Kidney epithelial cell (primary cell): Measurements from ENCODE around the gene ADGRA3. TPM values are rescaled to one million over a fixed set of nuclear protein-coding genes. Genes with fewer than 3 reads are reported as not detected.

ENCODE experiments used
- DNase-seq: peaks from one replicate; pipeline ENCODE4 v3.0.0-alpha.2; 2010; ENCODE audit warnings: low read depth
- H3K27me3 ChIP-seq: 2 replicates; pipeline ENCODE4 v1.6.0; 2011; ENCODE audit warnings: low read length; ENCODE audit not compliant: control insufficient read depth, insufficient read depth
- H3K36me3 ChIP-seq: 2 replicates; pipeline ENCODE4 v1.5.1; 2011; ENCODE audit warnings: low read length; ENCODE audit not compliant: control insufficient read depth, insufficient read depth
- H3K4me3 ChIP-seq: 2 replicates; pipeline ENCODE4 v1.5.1; 2011; ENCODE audit warnings: low read depth, mild to moderate bottlenecking, control low read depth, low read length
- CTCF ChIP-seq: IDR thresholded peaks from 2 replicates; pipeline ENCODE4 v1.5.1; 2011; ENCODE audit warnings: mild to moderate bottlenecking, moderate library complexity, low read length, control low read depth, inconsistent platforms; ENCODE audit not compliant: insufficient read depth, poor library complexity, severe bottlenecking
- total RNA-seq: library from RNA; depleted of rRNA; stranded (reverse); fragments of >200 nt; gene quantifications from 2 replicates; pipeline ENCODE4 v1.2.3, GENCODE V29; 2015

Gene ADGRA3
- total RNA-seq = 23.2 and 30.5 TPM in 2 replicates

- Histone ChIP-seq H3K36me3 (no peaks in the 10 kb centered on the region), H3K27me3 (no peaks in the 10 kb centered on the region), H3K4me3 (peak within 1 kb of the TSS; percentile 66)
- DNase-seq = no peak
- TF ChIP-seq CTCF = no peak
Measured at GRCh38 chr4:22515888-22516541, at the start of gene ADGRA3. Gene ADGRA3 (minus strand): TSS chr4:22516066. CDS start chr4:22515784, 282 bp downstream.

GRCh38 chr4:22556495-22556894 lies 40.6 kb upstream of the ADGRA3 start:
- Histone ChIP-seq H3K27me3 (no peaks in the 10 kb centered on the region), H3K4me3 (no peak overlapping the region), H3K36me3 (no peaks in the 10 kb centered on the region)
- TF ChIP-seq CTCF = no peak
- no peak for DNase-seq

- no peak for DNase-seq
- TF ChIP-seq CTCF = no peak
- Histone ChIP-seq H3K27me3 (no peaks in the 10 kb centered on the region), H3K4me3 (no peak overlapping the region), H3K36me3 (no peaks in the 10 kb centered on the region)
Measured at GRCh38 chr4:22554670-22555069, 38.8 kb upstream of the ADGRA3 start.

GRCh38 chr4:22553560-22553959 lies 37.7 kb upstream of the ADGRA3 start:
- DNase-seq = no peak
- no peaks in the 10 kb centered on the region for H3K27me3 ChIP-seq
- H3K36me3 ChIP-seq = no peaks in the 10 kb centered on the region
- TF ChIP-seq CTCF = no peak
- no peak overlapping the region for H3K4me3 ChIP-seq

- DNase-seq = no peak
- no peaks in the 10 kb centered on the region for H3K36me3 ChIP-seq
- no peaks in the 10 kb centered on the region for H3K27me3 ChIP-seq
- no peak for TF ChIP-seq CTCF
- H3K4me3 ChIP-seq = no peak overlapping the region
Measured at GRCh38 chr4:22552812-22553211, 36.9 kb upstream of the ADGRA3 start.

- Histone ChIP-seq H3K27me3 (no peaks in the 10 kb centered on the region), H3K36me3 (no peaks in the 10 kb centered on the region), H3K4me3 (no peak overlapping the region)
- TF ChIP-seq CTCF = no peak
- no peak for DNase-seq
Measured at GRCh38 chr4:22551550-22551949, 35.7 kb upstream of the ADGRA3 start.
